Erythroblast (primary cell): Measurements from ENCODE around the gene HYCC2.
A peak's percentile ranks its signal among the peaks of the same experiment; 100 is the strongest.

Source experiments
- GATA1 ChIP-seq: IDR thresholded peaks from 2 replicates; pipeline ENCODE4 v1.6.1; 2011; ENCODE audit warnings: low read depth, mild to moderate bottlenecking, control low read depth, low read length, moderate library complexity
- POLR2A ChIP-seq: IDR thresholded peaks from 2 replicates; pipeline ENCODE4 v1.6.1; 2011; ENCODE audit warnings: mild to moderate bottlenecking, low read length

DNA sequence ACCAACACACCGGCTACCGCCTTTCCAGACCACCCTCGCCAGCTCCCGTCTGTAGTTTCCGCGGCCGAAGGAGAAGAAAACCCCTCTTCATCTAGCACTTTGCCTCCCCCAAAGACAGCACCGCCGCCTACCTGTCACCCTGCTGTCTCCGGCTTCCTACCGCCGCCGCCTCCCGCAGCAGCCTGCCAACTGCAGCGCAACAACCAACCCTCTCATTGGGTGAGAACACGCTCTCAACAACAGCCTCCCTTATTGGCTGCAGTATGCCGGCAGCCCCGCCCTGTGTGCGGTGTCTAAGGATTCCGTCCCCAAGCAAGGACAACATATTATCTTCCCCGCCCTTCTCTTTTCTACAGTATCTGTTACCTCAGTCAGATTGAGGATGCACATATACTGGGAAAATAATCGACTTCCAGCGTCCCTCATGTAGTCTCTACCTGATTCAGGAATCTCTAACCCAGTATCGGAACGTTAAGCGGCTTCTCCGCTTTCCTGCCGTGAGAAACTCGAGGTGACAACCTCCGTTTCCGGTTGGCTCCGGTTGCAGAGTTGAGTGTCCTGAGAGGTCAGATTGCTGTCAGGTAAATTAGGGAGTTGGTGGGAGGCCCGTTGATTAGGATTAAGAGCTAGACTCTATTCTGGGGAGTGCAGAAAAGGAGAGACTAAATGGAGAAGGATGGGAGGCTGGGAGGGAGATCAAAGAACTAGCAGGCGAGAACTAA lies at the start of gene HYCC2, which contains the start of gene NDUFB3:
- peak; percentile 92 for TF ChIP-seq POLR2A
- no peak for TF ChIP-seq GATA1
